ENCODE measurements around the gene EFCAB6. TPM values are rescaled to one million over a fixed set of nuclear protein-coding genes. Genes with fewer than 3 reads are reported as not detected.

The EFCAB6 gene
- total and polyA plus RNA-seq, 4 donors, result 1.7 to 15.4 (median 7.6) TPM

- no peaks in the 10 kb centered on the region for H3K36me3 ChIP-seq (ENCODE audit: control insufficient read depth in 4 of 4, insufficient read depth in 4 of 4, low read length in 4 of 4)
- ATAC-seq (ENCODE audit: insufficient read depth, low FRiP score) (no peak), DNase-seq (no peak)
- peaks cover 0 to 4% (median 1%) of the 10 kb centered on the region in 4 donors for H3K9me3 ChIP-seq (ENCODE audit: control insufficient read depth in 4 of 4, insufficient read depth in 3 of 4, low read length in 3 of 4)
- no peak overlapping the region for H3K9ac ChIP-seq (ENCODE audit: insufficient read depth in 1 of 2, low read length in 2 of 2)
- H3K4me3 ChIP-seq, result no peak overlapping the region
- H3K27me3 ChIP-seq (ENCODE audit: control insufficient read depth in 3 of 3, insufficient read depth in 3 of 3, low read length in 2 of 3), result no peaks in the 10 kb centered on the region
- H3K4me1 ChIP-seq (ENCODE audit: control insufficient read depth in 5 of 5, insufficient read depth in 5 of 5, low read length in 5 of 5), result no peaks in the 10 kb centered on the region
- no peak for TF ChIP-seq CTCF (IDR thresholded peaks at IDR 0.05; ENCODE audit: control extremely low read depth, extremely low read depth)
- 90 to 91% methylated on average over 10 of the region's 10 CpGs for WGBS, 2 donors
- no peak overlapping the region for H3K27ac ChIP-seq (ENCODE audit: low read depth in 1 of 2, low read length in 1 of 2)
Measured at GRCh38 chr22:43533656-43534428, 278.3 kb downstream of the EFCAB6 start.

- no peak for ATAC-seq (ENCODE audit: insufficient read depth, low FRiP score)
- no peak overlapping the region for H3K9ac ChIP-seq (ENCODE audit: insufficient read depth in 1 of 2, low read length in 2 of 2)
- H3K27ac ChIP-seq (ENCODE audit: low read depth in 1 of 2, low read length in 1 of 2), result no peak overlapping the region
- H3K4me1 ChIP-seq (ENCODE audit: control insufficient read depth in 5 of 5, insufficient read depth in 5 of 5, low read length in 5 of 5), result no peaks in the 10 kb centered on the region
- 88 to 90% methylated on average over 3 of the region's 3 CpGs for WGBS, 2 donors
- H3K9me3 ChIP-seq (ENCODE audit: control insufficient read depth in 4 of 4, insufficient read depth in 3 of 4, low read length in 3 of 4), result peaks cover 0 to 4% (median 1%) of the 10 kb centered on the region in 4 donors
- no peak overlapping the region for H3K4me3 ChIP-seq
- TF ChIP-seq CTCF (IDR thresholded peaks at IDR 0.05; ENCODE audit: control extremely low read depth, extremely low read depth), result no peak
- no peak for DNase-seq
- no peaks in the 10 kb centered on the region for H3K36me3 ChIP-seq (ENCODE audit: control insufficient read depth in 4 of 4, insufficient read depth in 4 of 4, low read length in 4 of 4)
- H3K27me3 ChIP-seq (ENCODE audit: control insufficient read depth in 3 of 3, insufficient read depth in 3 of 3, low read length in 2 of 3), result no peaks in the 10 kb centered on the region
Measured at GRCh38 chr22:43533156-43533530, 279.0 kb downstream of the EFCAB6 start.

- 86 to 88% methylated on average over 17 of the region's 17 CpGs for WGBS, 2 donors
- no peak overlapping the region for H3K27ac ChIP-seq (ENCODE audit: low read depth in 1 of 2, low read length in 1 of 2)
- DNase-seq (no peak), ATAC-seq (ENCODE audit: insufficient read depth, low FRiP score) (no peak)
- no peaks in the 10 kb centered on the region for H3K4me1 ChIP-seq (ENCODE audit: control insufficient read depth in 5 of 5, insufficient read depth in 5 of 5, low read length in 5 of 5)
- H3K4me3 ChIP-seq, result no peak overlapping the region
- H3K9me3 ChIP-seq (ENCODE audit: control insufficient read depth in 4 of 4, insufficient read depth in 3 of 4, low read length in 3 of 4), result peaks cover 0 to 6% (median 1%) of the 10 kb centered on the region in 4 donors
- no peak for TF ChIP-seq CTCF (IDR thresholded peaks at IDR 0.05; ENCODE audit: control extremely low read depth, extremely low read depth)
- H3K36me3 ChIP-seq (ENCODE audit: control insufficient read depth in 4 of 4, insufficient read depth in 4 of 4, low read length in 4 of 4), result no peaks in the 10 kb centered on the region
- H3K9ac ChIP-seq (ENCODE audit: insufficient read depth in 1 of 2, low read length in 2 of 2), result no peak overlapping the region
- no peaks in the 10 kb centered on the region for H3K27me3 ChIP-seq (ENCODE audit: control insufficient read depth in 3 of 3, insufficient read depth in 3 of 3, low read length in 2 of 3)
Measured at GRCh38 chr22:43532301-43533155, 279.6 kb downstream of the EFCAB6 start.
